ENCODE results near the gene SBK2.

SBK2 gene

DNA sequence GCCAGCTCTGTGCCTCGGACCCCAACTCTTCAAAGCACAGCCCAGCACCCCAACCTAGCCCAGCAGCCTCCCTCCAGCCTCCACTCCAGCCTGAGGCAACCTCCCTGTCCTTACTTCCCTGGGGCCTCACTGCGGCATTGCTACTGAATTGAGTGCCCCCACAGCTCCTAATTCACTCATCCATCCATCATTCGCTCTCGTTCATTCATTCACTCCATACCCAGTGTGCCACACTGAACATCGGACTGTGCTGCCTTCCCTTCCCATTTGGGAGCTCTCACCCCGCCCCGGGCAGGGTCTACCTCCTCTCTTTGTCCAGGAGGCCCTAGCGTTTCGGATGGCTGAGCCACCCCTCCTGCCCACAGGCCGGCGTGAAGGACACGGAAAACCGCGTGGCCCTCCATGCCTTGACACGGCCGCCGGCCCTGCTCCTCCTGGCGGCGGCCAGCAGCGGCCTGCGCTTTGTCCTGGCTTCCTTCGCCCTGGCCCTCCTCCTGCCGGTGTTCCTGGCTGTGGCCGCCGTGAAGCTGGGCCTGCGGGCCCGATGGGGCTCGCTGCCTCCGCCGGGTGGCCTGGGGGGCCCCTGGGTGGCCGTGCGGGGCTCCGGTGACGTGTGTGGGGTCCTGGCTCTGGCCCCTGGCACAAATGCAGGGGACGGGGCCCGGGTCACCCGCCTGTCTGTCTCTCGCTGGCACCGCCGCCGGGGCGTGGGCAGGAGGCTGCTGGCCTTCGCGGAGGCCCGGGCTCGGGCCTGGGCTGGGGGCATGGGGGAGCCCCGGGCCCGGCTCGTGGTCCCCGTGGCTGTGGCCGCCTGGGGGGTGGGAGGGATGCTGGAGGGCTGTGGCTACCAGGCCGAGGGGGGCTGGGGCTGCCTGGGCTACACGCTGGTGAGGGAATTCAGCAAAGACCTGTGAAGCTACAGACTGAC is 50.6 kb downstream of the SBK2 start:
- TF ChIP-seq, protein P1, sequence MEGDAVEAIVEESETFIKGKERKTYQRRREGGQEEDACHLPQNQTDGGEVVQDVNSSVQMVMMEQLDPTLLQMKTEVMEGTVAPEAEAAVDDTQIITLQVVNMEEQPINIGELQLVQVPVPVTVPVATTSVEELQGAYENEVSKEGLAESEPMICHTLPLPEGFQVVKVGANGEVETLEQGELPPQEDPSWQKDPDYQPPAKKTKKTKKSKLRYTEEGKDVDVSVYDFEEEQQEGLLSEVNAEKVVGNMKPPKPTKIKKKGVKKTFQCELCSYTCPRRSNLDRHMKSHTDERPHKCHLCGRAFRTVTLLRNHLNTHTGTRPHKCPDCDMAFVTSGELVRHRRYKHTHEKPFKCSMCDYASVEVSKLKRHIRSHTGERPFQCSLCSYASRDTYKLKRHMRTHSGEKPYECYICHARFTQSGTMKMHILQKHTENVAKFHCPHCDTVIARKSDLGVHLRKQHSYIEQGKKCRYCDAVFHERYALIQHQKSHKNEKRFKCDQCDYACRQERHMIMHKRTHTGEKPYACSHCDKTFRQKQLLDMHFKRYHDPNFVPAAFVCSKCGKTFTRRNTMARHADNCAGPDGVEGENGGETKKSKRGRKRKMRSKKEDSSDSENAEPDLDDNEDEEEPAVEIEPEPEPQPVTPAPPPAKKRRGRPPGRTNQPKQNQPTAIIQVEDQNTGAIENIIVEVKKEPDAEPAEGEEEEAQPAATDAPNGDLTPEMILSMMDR (IDR thresholded peaks at IDR 0.05) = no peak
- no peak overlapping the region for H3K27ac ChIP-seq
- H3K27me3 ChIP-seq = peaks cover 73% of the 10 kb centered on the region
- peaks cover 30% of the 10 kb centered on the region for H3K36me3 ChIP-seq
- no peaks in the 10 kb centered on the region for H3K9me3 ChIP-seq
- peaks cover 7 to 8% of the 10 kb centered on the region in 2 experiments for H3K4me1 ChIP-seq (ENCODE audit: control insufficient read depth in 1 of 2, insufficient read depth in 1 of 2, low read depth in 1 of 2, low read length in 1 of 2)
- H3K4me3 ChIP-seq (ENCODE audit: low read depth in 1 of 2, low read length in 1 of 2) = no peak overlapping the region

- H3K9me3 ChIP-seq = no peaks in the 10 kb centered on the region
- H3K36me3 ChIP-seq = peaks cover 34% of the 10 kb centered on the region
- no peak overlapping the region for H3K4me3 ChIP-seq (ENCODE audit: low read depth in 1 of 2, low read length in 1 of 2)
- TF ChIP-seq, protein P1 (IDR thresholded peaks at IDR 0.05) = no peak
- peaks cover 65% of the 10 kb centered on the region for H3K27me3 ChIP-seq
- peaks cover 7 to 8% of the 10 kb centered on the region in 2 experiments for H3K4me1 ChIP-seq (ENCODE audit: control insufficient read depth in 1 of 2, insufficient read depth in 1 of 2, low read depth in 1 of 2, low read length in 1 of 2)
- H3K27ac ChIP-seq = no peak overlapping the region
These were observed 51.4 kb downstream of the SBK2 start for GRCh38 chr19:55485439-55486011.

DNA sequence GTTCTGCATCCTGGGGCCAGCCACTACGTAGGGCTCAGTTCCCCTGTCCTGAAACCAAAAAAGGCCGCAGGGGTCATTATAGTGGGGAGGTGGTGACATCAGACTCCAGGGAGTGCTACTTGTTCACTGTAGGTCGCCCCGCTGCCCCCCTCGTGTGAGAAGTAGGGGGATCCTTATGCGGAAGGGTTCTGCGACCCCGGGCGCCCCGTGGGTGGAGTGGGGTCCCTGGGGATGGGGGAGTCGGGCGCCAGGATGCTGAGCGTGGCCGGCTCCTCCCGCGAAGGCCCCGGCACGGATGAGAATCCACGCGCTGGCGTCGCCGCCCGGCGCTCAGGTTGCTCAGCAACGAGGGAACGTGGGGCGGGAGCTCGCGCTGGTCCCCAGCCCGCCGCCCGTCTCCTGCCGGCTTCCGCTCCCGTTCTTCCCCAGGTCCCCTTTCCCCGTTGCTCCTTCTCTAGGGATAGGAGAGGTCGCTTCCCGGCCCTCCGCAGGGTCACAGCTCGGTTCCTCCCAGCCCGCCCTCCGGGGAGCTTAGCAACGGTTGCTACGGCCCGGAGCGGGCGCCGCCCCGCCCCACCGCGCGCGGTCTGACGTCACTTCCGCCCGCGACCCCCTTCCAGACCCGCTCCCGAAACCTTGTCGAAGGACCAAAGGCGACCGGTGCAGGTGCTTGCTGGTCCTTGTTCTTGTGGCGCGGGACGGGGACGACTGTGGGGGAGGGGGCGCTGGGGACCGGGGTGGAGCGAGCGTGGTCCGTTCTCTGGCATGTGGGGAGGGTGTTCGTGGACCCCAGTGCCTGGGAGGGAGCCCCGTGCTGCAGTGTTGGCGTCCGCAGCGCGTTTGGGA is 52.1 kb downstream of the SBK2 start, which contains the start of gene NAT14:
Gene NAT14, plus strand, starts transcription at position 596 of the 846 bp plus-strand sequence. CDS start 521 bp downstream, outside the sequence.
- no peaks in the 10 kb centered on the region for H3K9me3 ChIP-seq
- TF ChIP-seq, protein P1 (IDR thresholded peaks at IDR 0.05) = no peak
- H3K27me3 ChIP-seq = peaks cover 62% of the 10 kb centered on the region
- H3K27ac ChIP-seq = no peak within 1 kb of the TSS
- H3K4me3 ChIP-seq (ENCODE audit: low read depth in 1 of 2, low read length in 1 of 2) = no peak within 1 kb of the TSS
- peaks cover 7 to 8% of the 10 kb centered on the region in 2 experiments for H3K4me1 ChIP-seq (ENCODE audit: control insufficient read depth in 1 of 2, insufficient read depth in 1 of 2, low read depth in 1 of 2, low read length in 1 of 2)
- peaks cover 34% of the 10 kb centered on the region for H3K36me3 ChIP-seq

- Histone ChIP-seq H3K4me1 (ENCODE audit: control insufficient read depth in 1 of 2, insufficient read depth in 1 of 2, low read depth in 1 of 2, low read length in 1 of 2) (peaks cover 7 to 8% of the 10 kb centered on the region in 2 experiments), H3K27ac (no peak overlapping the region), H3K27me3 (peaks cover 54% of the 10 kb centered on the region), H3K9me3 (no peaks in the 10 kb centered on the region), H3K36me3 (peaks cover 34% of the 10 kb centered on the region), H3K4me3 (ENCODE audit: low read depth in 1 of 2, low read length in 1 of 2) (no peak overlapping the region)
- TF ChIP-seq, protein P1 (IDR thresholded peaks at IDR 0.05) = no peak
These were observed 53.0 kb downstream of the SBK2 start for GRCh38 chr19:55483706-55484592.
